CD14-positive monocyte (primary cell): ENCODE results near the gene TBCD. TPM values are rescaled to one million over a fixed set of nuclear protein-coding genes. Genes with fewer than 3 reads are reported as not detected.

ENCODE experiments used
- DNase-seq, 3 donors: peaks; one replicate each; pipeline ENCODE4 v3.0.0-alpha.2; 2011 to 2022
- H2AFZ ChIP-seq: 2 replicates; pipeline ENCODE4 v1.6.0; 2012; ENCODE audit warnings: mild to moderate bottlenecking, low read depth, low read length, inconsistent platforms; ENCODE audit not compliant: insufficient read depth, poor library complexity, severe bottlenecking
- H3K27ac ChIP-seq, 2 donors: 1 replicate in 1 of 2; 2 replicates in 1 of 2; pipeline ENCODE4 v1.5.1; 2012 to 2013; ENCODE audit warnings: low read length in 2 of 2, control low read depth in 1 of 2, inconsistent platforms in 1 of 2, low read depth in 1 of 2, mild to moderate bottlenecking in 1 of 2
- H3K27me3 ChIP-seq, 2 donors: one replicate each; pipeline versions ENCODE4 v1.6.0 to v1.6.1; 2011 to 2013; ENCODE audit warnings: low read length in 2 of 2; ENCODE audit not compliant: control insufficient read depth in 2 of 2, insufficient read depth in 2 of 2
- H3K36me3 ChIP-seq, 2 donors: replicated peaks in 1 of 2; 1 replicate in 1 of 2; 2 replicates in 1 of 2; pipeline versions ENCODE4 v1.5.1 to v1.6.1; 2012 to 2013; ENCODE audit warnings: low read length in 2 of 2, control low read depth in 1 of 2, inconsistent platforms in 1 of 2, mild to moderate bottlenecking in 1 of 2; ENCODE audit not compliant: insufficient read depth in 2 of 2, control insufficient read depth in 1 of 2
- H3K4me1 ChIP-seq, 2 donors: 1 replicate in 1 of 2; 2 replicates in 1 of 2; pipeline versions ENCODE4 v1.5.1 to v1.6.1; 2012 to 2013; ENCODE audit warnings: low read length in 2 of 2, control low read depth in 1 of 2, inconsistent platforms in 1 of 2, mild to moderate bottlenecking in 1 of 2, moderate library complexity in 1 of 2; ENCODE audit not compliant: insufficient read depth in 2 of 2, control insufficient read depth in 1 of 2
- H3K4me2 ChIP-seq: replicated peaks from 2 replicates; pipeline ENCODE3; 2012; ENCODE audit warnings: low read length, moderate library complexity, mild to moderate bottlenecking; ENCODE audit not compliant: poor library complexity, severe bottlenecking; ENCODE audit errors: extremely low read depth
- H3K4me3 ChIP-seq, 3 experiments: fragments of 200-600 bp in 1 of 3; sonication (generic) in 1 of 3; replicated peaks in 1 of 3; 1 replicate in 2 of 3; 2 replicates in 1 of 3; pipeline ENCODE4 v1.5.1; 2011 to 2013; ENCODE audit warnings: low read length in 3 of 3, mild to moderate bottlenecking in 3 of 3, control low read depth in 2 of 3, low read depth in 2 of 3, inconsistent platforms in 1 of 3, moderate library complexity in 1 of 3
- H3K79me2 ChIP-seq: 2 replicates; pipeline ENCODE4 v1.6.0; 2012; ENCODE audit warnings: mild to moderate bottlenecking, control low read depth, inconsistent platforms, low read length, moderate library complexity; ENCODE audit not compliant: insufficient read depth
- H3K9ac ChIP-seq: 2 replicates; pipeline ENCODE4 v1.6.0; 2017; ENCODE audit warnings: low read length, mild to moderate bottlenecking; ENCODE audit not compliant: insufficient read depth, poor library complexity, severe bottlenecking
- H3K9me3 ChIP-seq, 2 donors: replicated peaks in 1 of 2; 1 replicate in 1 of 2; 2 replicates in 1 of 2; pipeline versions ENCODE4 v1.5.1 to v1.6.1; 2012 to 2013; ENCODE audit warnings: low read length in 2 of 2, control low read depth in 1 of 2; ENCODE audit not compliant: control insufficient read depth in 1 of 2, insufficient read depth in 1 of 2
- H4K20me1 ChIP-seq: 2 replicates; pipeline ENCODE4 v1.6.0; 2012; ENCODE audit warnings: mild to moderate bottlenecking, low read length, control low read depth, moderate library complexity; ENCODE audit not compliant: insufficient read depth
- H3K27ac Mint-ChIP-seq, 7 donors: one replicate each; pipeline ENCODE4 v1.8.0; 2020; ENCODE audit warnings: mild to moderate bottlenecking in 7 of 7, mixed read lengths in 7 of 7, moderate library complexity in 6 of 7, inconsistent platforms in 2 of 7
- H3K27me3 Mint-ChIP-seq, 3 donors: one replicate each; pipeline ENCODE4 v1.8.0; 2021 to 2022; ENCODE audit warnings: low read depth in 3 of 3, mild to moderate bottlenecking in 3 of 3, mixed read lengths in 3 of 3, moderate library complexity in 3 of 3, inconsistent platforms in 1 of 3
- H3K36me3 Mint-ChIP-seq, 2 donors: one replicate each; pipeline ENCODE4 v1.8.0; 2020; ENCODE audit warnings: mixed read lengths in 2 of 2, inconsistent platforms in 1 of 2, mild to moderate bottlenecking in 1 of 2
- H3K4me1 Mint-ChIP-seq: one replicate; pipeline ENCODE4 v1.8.0; 2020; ENCODE audit warnings: mild to moderate bottlenecking, mixed read lengths
- H3K4me3 Mint-ChIP-seq, 2 donors: one replicate each; pipeline ENCODE4 v1.8.0; 2020; ENCODE audit warnings: mild to moderate bottlenecking in 2 of 2, mixed read lengths in 2 of 2, moderate library complexity in 1 of 2
- H3K9me3 Mint-ChIP-seq, 7 donors: one replicate each; pipeline ENCODE4 v1.8.0; 2020 to 2022; ENCODE audit warnings: mixed read lengths in 7 of 7, mild to moderate bottlenecking in 6 of 7, moderate library complexity in 6 of 7, inconsistent platforms in 2 of 7
- CTCF ChIP-seq: fragments of 200-600 bp; IDR thresholded peaks from one replicate; pipeline ENCODE4 v1.8.0; 2022; ENCODE audit warnings: antibody characterized with exemption, mild to moderate bottlenecking
- WGBS: methylation state at CpG from one replicate; pipeline ENCODE4 v1.1.5; 2013; ENCODE audit warnings: missing lambda C conversion rate; ENCODE audit not compliant: insufficient coverage; 5-methylcytosine and 5-hydroxymethylcytosine counted together
- intact Hi-C, 2 donors: fragments of 100-400 bp; cut with micrococcal nuclease; formaldehyde crosslinking; loops; one replicate each; pipeline versions ENCODE4 v1.15.0 to v1.15.1; 2023
- polyA plus RNA-seq, 3 donors: library from polyadenylated mRNA; depleted of rRNA in 1 of 3; unstranded in 2 of 3; stranded (reverse) in 1 of 3; fragments of 300-500 nt in 2 of 3; fragments of >200 nt in 1 of 3; fragmentation: Illumina TruSeq in 2 of 3; gene quantifications; 1 replicate in 2 of 3; 2 replicates in 1 of 3; pipeline ENCODE4 v1.2.3, GENCODE V29; 2012 to 2021

Gene TBCD
- polyA plus RNA-seq, 3 donors = 54.7 to 74.0 (median 66.6) TPM

GRCh38 chr17:82814834-82815233 lies 63.0 kb downstream of the TBCD start:
- H3K4me3 ChIP-seq = no peak overlapping the region
- Mint-ChIP-seq H3K36me3 (peaks cover 45 to 83% of the 10 kb centered on the region in 2 donors), H3K27ac (peak overlapping the region in 1 of 7 donors; percentile 42), H3K4me3 (no peak overlapping the region), H3K9me3 (peaks cover 0 to 20% (median 10%) of the 10 kb centered on the region in 7 donors), H3K4me1 (peaks cover 11% of the 10 kb centered on the region), H3K27me3 (no peaks in the 10 kb centered on the region)
- no peak for TF ChIP-seq CTCF
- no peaks in the 10 kb centered on the region for H3K79me2 ChIP-seq
- no peak overlapping the region for H3K9ac ChIP-seq
- no peak overlapping the region for H3K4me2 ChIP-seq
- no peaks in the 10 kb centered on the region for H3K27me3 ChIP-seq
- peaks cover 8 to 48% of the 10 kb centered on the region in 2 donors for H3K36me3 ChIP-seq
- intact Hi-C loops = loop anchor here in 1 of 2 donors (5.0 kb wide), 1 partner anchor 52 kb away; no protein-coding TSS in a partner anchor
- no peaks in the 10 kb centered on the region for H3K4me1 ChIP-seq
- H3K9me3 ChIP-seq = peaks cover 0 to 8% of the 10 kb centered on the region in 2 donors
- no peaks in the 10 kb centered on the region for H4K20me1 ChIP-seq
- H3K27ac ChIP-seq = no peak overlapping the region
- no peak overlapping the region for H2AFZ ChIP-seq
- DNase-seq = no peak
- WGBS = 97% methylated on average over 20 of the region's 20 CpGs

GRCh38 chr17:82815354-82815753 lies 63.5 kb downstream of the TBCD start:
- no peaks in the 10 kb centered on the region for H3K27me3 ChIP-seq
- peaks cover 49 to 83% of the 10 kb centered on the region in 2 donors for H3K36me3 Mint-ChIP-seq
- no peak for DNase-seq
- peak overlapping the region in 2 of 7 donors; percentile 15 to 27 for H3K27ac Mint-ChIP-seq
- peaks cover 11% of the 10 kb centered on the region for H3K4me1 Mint-ChIP-seq
- no peak overlapping the region for H3K9ac ChIP-seq
- H3K9me3 ChIP-seq = peaks cover 1 to 12% of the 10 kb centered on the region in 2 donors
- intact Hi-C loops = no loop called here
- no peaks in the 10 kb centered on the region for H3K27me3 Mint-ChIP-seq
- H3K9me3 Mint-ChIP-seq = peaks cover 5 to 26% (median 15%) of the 10 kb centered on the region in 7 donors
- H3K4me3 Mint-ChIP-seq = no peak overlapping the region
- no peaks in the 10 kb centered on the region for H3K79me2 ChIP-seq
- H2AFZ ChIP-seq = no peak overlapping the region
- H3K36me3 ChIP-seq = peaks cover 8 to 48% of the 10 kb centered on the region in 2 donors
- no peak overlapping the region for H3K4me3 ChIP-seq
- H3K4me2 ChIP-seq = no peak overlapping the region
- no peak for TF ChIP-seq CTCF
- no peaks in the 10 kb centered on the region for H3K4me1 ChIP-seq
- no peak overlapping the region for H3K27ac ChIP-seq
- no peaks in the 10 kb centered on the region for H4K20me1 ChIP-seq
- 93% methylated on average over 5 of the region's 5 CpGs for WGBS
